Stomach (tissue), 9 donors: ENCODE results near the gene SFMBT2. TPM values are rescaled to one million over a fixed set of nuclear protein-coding genes. Genes with fewer than 3 reads are reported as not detected.
A peak's percentile ranks its signal among the peaks of the same experiment; 100 is the strongest.
"Not testable (repeated sequence)": the region's sequence is repeated elsewhere in the genome, so short reads cannot be mapped to it uniquely, and the experiment has no call there.

ENCODE experiments used
- DNase-seq, 2 donors: peaks; one replicate each; pipeline versions ENCODE4 v3.0.0 to v3.0.0-alpha.2; 2013 to 2019
- H3K27ac ChIP-seq, 5 donors: fragments of 200-600 bp in 4 of 5; sonication (generic) in 4 of 5; one replicate each; pipeline ENCODE4 v1.5.1; 2013 to 2019; ENCODE audit warnings: mild to moderate bottlenecking in 1 of 5, moderate library complexity in 1 of 5
- H3K27me3 ChIP-seq, 3 donors: fragments of 200-600 bp; sonication (generic); one replicate each; pipeline ENCODE4 v1.5.1; 2017 to 2019; ENCODE audit warnings: mixed run types in 1 of 3
- H3K36me3 ChIP-seq, 4 donors: fragments of 200-600 bp; sonication (generic); 1 replicate in 3 of 4; 2 replicates in 1 of 4; pipeline ENCODE4 v1.5.1; 2016 to 2019
- H3K4me1 ChIP-seq, 4 donors: fragments of 200-600 bp; sonication (generic); one replicate each; pipeline ENCODE4 v1.5.1; 2016 to 2019
- H3K4me3 ChIP-seq, 4 donors: fragments of 200-600 bp; sonication (generic) in 3 of 4; one replicate each; pipeline ENCODE4 v1.5.1; 2016 to 2019; ENCODE audit warnings: mild to moderate bottlenecking in 1 of 4
- H3K9me3 ChIP-seq, 4 donors: fragments of 200-600 bp; sonication (generic); one replicate each; pipeline ENCODE4 v1.5.1; 2016 to 2019
- EP300 ChIP-seq: sonication (generic); formaldehyde crosslinking; IDR thresholded peaks from one replicate; pipeline ENCODE4 v1.6.1; 2017; ENCODE audit warnings: antibody characterized with exemption
- POLR2A ChIP-seq, 4 donors: fragments of 450-650 bp; IDR thresholded peaks; one replicate each; pipeline ENCODE4 v1.6.1; 2016; ENCODE audit warnings: antibody characterized with exemption in 4 of 4, control low read depth in 2 of 4, mild to moderate bottlenecking in 1 of 4, moderate library complexity in 1 of 4
- POLR2AphosphoS5 ChIP-seq, 3 donors: sonication (generic); formaldehyde crosslinking; IDR thresholded peaks; one replicate each; pipeline ENCODE4 v1.6.1; 2016; ENCODE audit warnings: antibody characterized with exemption in 3 of 3
- WGBS, 5 donors: extraction: QIAGEN DNeasy Blood & Tissue Kit in 3 of 5; methylation state at CpG; one replicate each; pipeline versions ENCODE4 v1.1.5 to v1.1.7; 2013 to 2018; 5-methylcytosine and 5-hydroxymethylcytosine counted together
- intact Hi-C: fragments of 100-400 bp; cut with DNase I; formaldehyde crosslinking; loops from one replicate; pipeline ENCODE4 v1.15.1; 2023; ENCODE audit warnings: low total_unique reads
- polyA plus RNA-seq, 3 donors: library from polyadenylated mRNA; stranded (reverse); fragments of 200-250 nt; gene quantifications; one replicate each; pipeline ENCODE4 v1.2.3, GENCODE V29; 2013
- total RNA-seq, 5 donors: library from RNA; depleted of rRNA; stranded (reverse); fragments of >200 nt; gene quantifications; one replicate each; pipeline versions ENCODE4 v1.1.0 to v1.2.3, GENCODE V29; 2014 to 2016
- TF ChIP-seq, protein P1 (sequence below), 7 experiments: fragments of 450-650 bp in 4 of 7; fragments of 200-600 bp in 3 of 7; sonication (generic) in 3 of 7; IDR thresholded peaks; one replicate each; pipeline ENCODE4 v1.5.1; 2016 to 2019; ENCODE audit warnings: antibody characterized with exemption in 7 of 7, control low read depth in 2 of 7, mild to moderate bottlenecking in 1 of 7
- donor health status: healthy with polysubstance abuse.
- donor health status: Bipolar disorder and iron deficiency.
- donor health status: healthy.

Gene SFMBT2
- total and polyA plus RNA-seq, 8 donors = 0.90 to 17.3 (median 5.0) TPM

DNA sequence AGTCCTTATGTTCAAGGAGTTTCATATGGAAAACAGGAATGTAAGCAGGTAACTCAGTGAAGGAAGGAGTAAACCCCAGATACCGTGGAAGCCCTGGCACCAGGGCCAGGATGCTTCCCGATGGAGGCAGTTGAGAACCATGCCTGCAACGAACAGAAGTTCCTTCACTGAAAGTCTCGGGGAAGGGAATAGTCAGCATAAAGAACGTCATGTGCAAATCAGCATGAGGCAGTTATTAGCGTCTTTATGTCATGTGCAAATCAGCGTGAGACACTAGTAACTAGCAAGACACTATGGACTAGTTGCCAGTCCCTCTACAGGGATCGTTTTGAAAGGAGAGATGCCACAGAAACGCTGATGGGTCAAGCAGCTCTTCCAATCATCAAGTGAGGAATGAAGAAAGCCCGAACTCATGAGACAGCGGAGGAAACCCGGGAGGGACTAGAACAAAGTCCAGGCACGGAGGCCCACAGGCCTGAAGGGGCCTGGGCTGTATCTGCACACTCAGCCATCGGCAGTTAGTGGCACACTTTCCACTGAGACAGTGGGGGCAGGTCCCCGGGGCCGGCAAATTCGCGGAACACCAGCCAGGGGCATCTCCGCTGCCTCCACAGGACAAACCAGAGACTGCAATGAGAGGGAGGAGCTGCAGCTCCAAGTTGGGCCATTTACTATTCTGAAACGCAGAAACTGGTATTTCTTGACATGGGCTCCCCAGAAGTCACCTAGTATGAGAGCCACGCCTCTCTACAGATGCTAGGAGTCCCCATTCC is 109.6 kb downstream of the SFMBT2 start:
- Histone ChIP-seq H3K4me3 (no peak overlapping the region), H3K4me1 (peaks cover 0 to 31% (median 10%) of the 10 kb centered on the region in 4 donors), H3K36me3 (no peaks in the 10 kb centered on the region), H3K27me3 (no peaks in the 10 kb centered on the region), H3K27ac (no peak overlapping the region), H3K9me3 (no peaks in the 10 kb centered on the region)
- intact Hi-C loops = no loop called here
- 62 to 69% (median 65%) methylated on average over 21 of the region's 21 CpGs for WGBS, 5 donors
- DNase-seq = peak in 1 of 2 donors; percentile 49
- TF ChIP-seq POLR2AphosphoS5 (IDR thresholded peaks at IDR 0.05) (no peak), POLR2A (IDR thresholded peaks at IDR 0.05) (no peak), EP300 (no peak)
- TF ChIP-seq, protein P1, sequence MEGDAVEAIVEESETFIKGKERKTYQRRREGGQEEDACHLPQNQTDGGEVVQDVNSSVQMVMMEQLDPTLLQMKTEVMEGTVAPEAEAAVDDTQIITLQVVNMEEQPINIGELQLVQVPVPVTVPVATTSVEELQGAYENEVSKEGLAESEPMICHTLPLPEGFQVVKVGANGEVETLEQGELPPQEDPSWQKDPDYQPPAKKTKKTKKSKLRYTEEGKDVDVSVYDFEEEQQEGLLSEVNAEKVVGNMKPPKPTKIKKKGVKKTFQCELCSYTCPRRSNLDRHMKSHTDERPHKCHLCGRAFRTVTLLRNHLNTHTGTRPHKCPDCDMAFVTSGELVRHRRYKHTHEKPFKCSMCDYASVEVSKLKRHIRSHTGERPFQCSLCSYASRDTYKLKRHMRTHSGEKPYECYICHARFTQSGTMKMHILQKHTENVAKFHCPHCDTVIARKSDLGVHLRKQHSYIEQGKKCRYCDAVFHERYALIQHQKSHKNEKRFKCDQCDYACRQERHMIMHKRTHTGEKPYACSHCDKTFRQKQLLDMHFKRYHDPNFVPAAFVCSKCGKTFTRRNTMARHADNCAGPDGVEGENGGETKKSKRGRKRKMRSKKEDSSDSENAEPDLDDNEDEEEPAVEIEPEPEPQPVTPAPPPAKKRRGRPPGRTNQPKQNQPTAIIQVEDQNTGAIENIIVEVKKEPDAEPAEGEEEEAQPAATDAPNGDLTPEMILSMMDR (IDR thresholded peaks at IDR 0.05) = no peak

DNA sequence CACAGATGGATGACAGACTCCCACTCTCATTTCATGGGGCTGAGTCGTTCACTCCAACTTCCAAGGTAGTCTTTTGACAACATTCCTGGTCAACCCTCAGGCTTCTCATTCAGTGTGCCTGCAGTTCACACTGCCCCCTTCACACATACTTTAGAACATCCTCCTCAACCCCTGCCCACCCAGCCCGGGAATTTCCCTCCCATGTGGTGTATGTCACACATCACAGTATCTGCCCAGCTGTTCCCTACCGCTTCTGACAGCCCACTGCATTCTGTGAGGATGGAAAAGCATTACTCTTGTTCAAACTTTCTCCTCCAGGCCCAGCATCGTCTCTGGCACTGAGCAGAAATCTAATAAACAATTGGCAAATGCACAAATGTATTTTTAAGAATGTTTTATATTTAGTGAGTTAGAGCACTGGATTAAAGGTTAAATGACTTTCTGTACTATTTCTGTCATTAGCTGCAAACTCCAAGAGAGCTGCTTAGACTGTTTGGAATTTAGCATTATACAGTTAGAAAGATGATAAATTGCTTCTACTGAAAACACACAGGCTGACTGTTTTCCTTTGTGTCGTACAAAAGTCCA is 110.4 kb downstream of the SFMBT2 start:
- Histone ChIP-seq H3K36me3 (no peaks in the 10 kb centered on the region), H3K4me3 (no peak overlapping the region), H3K27ac (no peak overlapping the region), H3K9me3 (no peaks in the 10 kb centered on the region), H3K4me1 (peaks cover 0 to 23% (median 6%) of the 10 kb centered on the region in 4 donors), H3K27me3 (no peaks in the 10 kb centered on the region)
- TF ChIP-seq EP300 = no peak
- TF ChIP-seq, protein P1 (IDR thresholded peaks at IDR 0.05) = no peak
- TF ChIP-seq POLR2AphosphoS5 (IDR thresholded peaks at IDR 0.05) = no peak
- TF ChIP-seq POLR2A (IDR thresholded peaks at IDR 0.05) = no peak
- intact Hi-C loops = no loop called here
- 33 to 43% (median 41%) methylated on average over 5 of the region's 5 CpGs for WGBS, 5 donors
- peak in 1 of 2 donors; percentile 78 for DNase-seq

DNA sequence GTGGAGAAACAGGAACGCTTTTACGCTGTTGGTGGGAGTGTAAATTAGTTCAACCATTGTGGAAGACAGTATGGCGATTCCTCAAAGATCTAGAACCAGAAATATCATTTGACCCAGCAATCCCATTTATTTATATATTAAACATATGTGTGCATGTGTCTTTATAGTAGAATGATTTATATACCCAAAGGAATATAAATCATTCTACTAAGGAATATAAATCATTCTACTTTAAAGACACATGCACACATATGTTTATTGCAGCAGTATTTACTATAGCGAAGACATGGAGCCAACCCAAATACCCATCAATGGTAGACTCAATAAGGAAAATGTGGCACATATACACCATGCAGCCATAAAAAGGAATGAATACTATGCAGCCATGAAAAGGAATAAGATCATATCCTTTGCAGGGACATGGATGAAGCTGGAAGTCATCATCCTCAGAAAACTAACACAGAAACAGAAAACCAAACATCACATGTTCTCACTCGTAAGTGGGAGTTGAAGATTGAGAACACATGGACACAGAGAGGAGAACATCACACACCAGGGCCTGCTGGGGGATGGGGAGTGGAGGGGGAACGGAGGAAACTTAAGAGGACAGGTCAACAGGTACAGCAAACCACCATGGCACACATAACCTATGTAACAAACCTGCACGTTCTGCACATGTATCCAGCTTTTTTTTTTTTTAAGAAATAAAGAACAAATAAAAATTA is 111.1 kb downstream of the SFMBT2 start:
- WGBS, 5 donors = 88 to 93% (median 91%) methylated on average over 7 of the region's 7 CpGs

DNA sequence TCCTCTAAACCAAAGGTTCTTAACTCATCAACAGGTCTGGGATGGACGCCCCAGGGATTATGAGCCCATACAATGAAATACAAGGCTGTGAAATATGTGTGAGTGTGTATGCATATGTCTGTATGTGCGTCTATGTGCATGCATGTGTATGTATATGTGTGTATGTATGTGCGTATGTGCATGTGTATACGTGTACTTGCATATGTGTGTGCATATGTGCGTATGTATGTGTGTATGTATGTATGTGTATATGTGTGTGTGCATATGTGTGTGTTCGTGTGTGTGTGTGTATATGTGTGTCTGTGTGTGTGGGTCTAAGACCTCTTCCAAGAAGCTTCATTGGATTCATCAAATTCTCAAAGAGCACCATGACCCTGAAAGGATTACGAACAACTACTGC is 112.3 kb downstream of the SFMBT2 start:
- no peak for TF ChIP-seq POLR2AphosphoS5 (IDR thresholded peaks at IDR 0.05)
- no peaks in the 10 kb centered on the region for H3K36me3 ChIP-seq
- no peak overlapping the region for H3K27ac ChIP-seq
- no peaks in the 10 kb centered on the region for H3K27me3 ChIP-seq
- H3K4me1 ChIP-seq = peaks cover 0 to 21% (median 5%) of the 10 kb centered on the region in 4 donors
- 79 to 96% (median 87%) methylated on average over 7 of the region's 7 CpGs for WGBS, 5 donors
- no peak for DNase-seq
- intact Hi-C loops = no loop called here
- no peaks in the 10 kb centered on the region for H3K9me3 ChIP-seq
- H3K4me3 ChIP-seq = no peak overlapping the region

More for the DNA sequence above, 111.1 kb downstream of the SFMBT2 start:
- intact Hi-C loops, H3K27ac ChIP-seq, DNase-seq, H3K27me3 ChIP-seq, H3K4me3 ChIP-seq, H3K36me3 ChIP-seq, H3K9me3 ChIP-seq: not testable (repeated sequence)
- H3K4me1 ChIP-seq = peaks cover 0 to 21% (median 5%) of the 10 kb centered on the region in 4 donors

DNA sequence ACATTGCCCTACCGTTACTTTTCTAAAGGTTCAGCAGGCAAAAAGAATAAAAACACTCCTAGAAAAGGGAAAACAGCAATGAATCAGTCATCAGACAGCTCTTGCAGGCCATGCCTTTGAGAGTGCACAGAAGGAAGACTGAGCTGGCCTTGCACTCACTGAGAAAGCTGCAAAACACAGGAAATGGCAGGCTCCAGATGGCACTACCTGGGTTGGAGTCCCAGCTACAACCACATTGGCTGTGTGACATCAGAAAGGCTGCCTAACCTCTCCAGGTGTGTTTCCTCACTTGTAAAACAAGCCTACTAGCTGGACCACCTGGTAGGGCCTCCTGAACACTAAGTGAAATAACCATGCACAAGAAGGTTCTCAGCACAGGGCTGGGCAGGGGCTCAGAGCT is 113.7 kb downstream of the SFMBT2 start:
- H3K9me3 ChIP-seq = no peaks in the 10 kb centered on the region
- no peaks in the 10 kb centered on the region for H3K27me3 ChIP-seq
- TF ChIP-seq POLR2A (IDR thresholded peaks at IDR 0.05) = no peak
- no peak for TF ChIP-seq POLR2AphosphoS5 (IDR thresholded peaks at IDR 0.05)
- TF ChIP-seq EP300 = no peak
- TF ChIP-seq, protein P1 (IDR thresholded peaks at IDR 0.05) = no peak
- no peak overlapping the region for H3K27ac ChIP-seq
- H3K36me3 ChIP-seq = no peaks in the 10 kb centered on the region
- no peak for DNase-seq
- peaks cover 0 to 13% (median 5%) of the 10 kb centered on the region in 4 donors for H3K4me1 ChIP-seq
- WGBS, 5 donors = 77 to 100% (median 90%) methylated on average over 1 of the region's 1 CpG
- intact Hi-C loops = no loop called here
- H3K4me3 ChIP-seq = no peak overlapping the region
